GM18520 (cell line): ENCODE measurements around the gene PTX4.
"Not testable (repeated sequence)": the region's sequence is repeated elsewhere in the genome, so short reads cannot be mapped to it uniquely, and the experiment has no call there.

Experiments used
- ATAC-seq: cut with Tn5 transposase; IDR thresholded peaks from one replicate; pipeline ENCODE4 v1.9.1; 2021; ENCODE audit not compliant: unreplicated experiment

PTX4 gene

GRCh38 chr16:1445518-1446203, 43.1 kb downstream of the PTX4 start:
- ATAC-seq: no peak

DNA sequence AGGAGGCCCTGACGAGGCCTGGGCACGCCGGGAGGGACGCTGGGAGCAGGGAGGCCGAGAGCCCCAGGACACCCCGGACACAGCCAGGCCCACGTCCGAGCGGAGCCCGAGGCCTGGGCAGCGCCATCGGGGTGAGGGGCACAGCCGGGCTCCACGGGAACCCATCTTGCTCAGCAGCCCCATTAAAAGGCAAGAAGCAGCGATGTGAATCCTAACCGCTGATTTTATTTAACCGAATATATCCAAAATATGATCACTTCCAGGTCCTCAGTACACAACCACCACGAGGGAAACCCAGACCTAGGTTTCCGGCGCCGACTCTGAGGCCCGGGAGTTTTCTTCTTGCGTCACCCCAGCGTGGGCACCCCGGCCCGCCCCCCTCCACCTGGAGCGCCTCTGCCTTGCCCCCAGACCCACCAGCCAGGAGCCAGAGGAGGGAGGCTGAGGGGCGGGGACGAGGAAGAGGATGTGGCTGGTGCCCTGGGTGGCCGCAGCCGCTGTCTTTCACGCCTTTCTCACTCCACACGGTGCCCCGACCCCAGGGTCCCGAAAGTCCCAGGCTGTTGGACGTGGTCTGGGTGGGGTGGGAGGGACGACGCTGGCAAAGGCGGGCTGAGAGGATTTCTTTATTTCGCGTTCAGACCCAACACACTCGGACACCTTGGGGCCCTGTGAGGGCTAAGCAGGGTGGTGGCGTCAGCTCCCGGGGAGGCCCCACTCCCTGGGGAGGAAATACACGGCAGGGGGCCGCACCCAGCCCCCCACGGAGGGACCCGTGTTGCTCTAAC, 43.8 kb downstream of the PTX4 start:
- ATAC-seq: no peak

DNA sequence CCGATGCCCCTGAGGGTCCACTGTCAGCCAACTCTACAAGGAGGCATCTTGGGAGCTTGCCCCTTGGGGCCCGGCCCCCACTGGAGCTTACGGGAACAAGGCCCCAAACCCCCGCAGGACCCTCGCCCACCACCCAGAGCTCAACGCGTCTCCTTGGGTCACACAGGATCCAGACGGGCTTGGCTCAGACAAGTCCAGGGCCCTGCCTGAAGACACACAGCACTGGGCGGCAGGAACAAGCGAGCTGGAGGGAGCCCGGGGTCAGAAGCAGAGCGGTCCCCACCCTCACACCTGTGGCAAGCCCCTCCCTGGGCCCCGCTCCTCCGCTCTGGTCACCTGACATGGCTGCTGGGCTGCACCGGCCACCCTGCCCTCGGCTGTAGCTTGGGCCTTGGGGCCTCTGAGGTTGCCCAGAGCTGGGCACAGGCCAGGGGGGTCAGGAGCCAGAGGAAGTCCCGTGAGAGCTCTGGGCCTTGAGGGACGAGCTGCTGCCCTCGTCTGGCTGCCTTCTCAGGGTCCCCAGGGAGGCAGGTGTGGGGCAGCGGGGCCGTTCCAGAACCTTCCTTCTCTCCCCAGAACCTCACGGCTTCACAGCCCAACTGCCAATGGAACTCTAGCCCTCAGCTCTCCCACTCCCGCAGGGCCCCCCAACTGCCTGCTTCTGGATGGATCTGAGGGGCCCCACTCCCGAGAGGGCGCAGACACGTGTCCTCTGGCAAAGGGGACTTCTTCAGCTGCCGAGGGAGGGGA, 44.6 kb downstream of the PTX4 start, which contains the start of gene CCDC154:
CCDC154 (minus strand) TSS at position 577 of the 750 bp plus-strand sequence; CDS start at position 343, 234 bp downstream.
- ATAC-seq: no peak

- ATAC-seq: no peak
Measured at GRCh38 chr16:1443403-1443973, 45.3 kb downstream of the PTX4 start.

- ATAC-seq: no peak
Measured at GRCh38 chr16:1442697-1443096, 46.0 kb downstream of the PTX4 start.

GRCh38 chr16:1441391-1441829, 47.3 kb downstream of the PTX4 start:
- ATAC-seq: no peak

DNA sequence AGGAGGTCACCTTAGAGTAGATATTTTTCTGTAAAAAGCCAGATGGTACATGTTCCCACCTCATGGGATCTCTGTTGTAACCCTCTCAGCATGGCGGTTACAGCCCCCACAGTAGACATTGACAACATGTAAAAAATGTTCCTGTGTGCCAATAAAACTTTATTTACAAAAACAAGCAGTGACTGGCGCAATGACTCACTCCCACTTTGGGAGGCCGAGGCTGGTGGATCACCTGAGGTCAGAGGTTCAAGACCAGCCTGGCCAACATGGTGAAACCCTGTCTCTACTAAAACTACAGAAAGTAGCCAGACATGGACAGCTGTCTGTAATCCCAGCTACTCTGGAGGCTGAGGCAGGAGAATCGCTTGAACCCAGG, 49.1 kb downstream of the PTX4 start:
- not testable (repeated sequence) for ATAC-seq

- no peak for ATAC-seq
Measured at GRCh38 chr16:1439058-1439698, 49.6 kb downstream of the PTX4 start.

- ATAC-seq: no peak
Measured at GRCh38 chr16:1438229-1439057, 50.3 kb downstream of the PTX4 start.

DNA sequence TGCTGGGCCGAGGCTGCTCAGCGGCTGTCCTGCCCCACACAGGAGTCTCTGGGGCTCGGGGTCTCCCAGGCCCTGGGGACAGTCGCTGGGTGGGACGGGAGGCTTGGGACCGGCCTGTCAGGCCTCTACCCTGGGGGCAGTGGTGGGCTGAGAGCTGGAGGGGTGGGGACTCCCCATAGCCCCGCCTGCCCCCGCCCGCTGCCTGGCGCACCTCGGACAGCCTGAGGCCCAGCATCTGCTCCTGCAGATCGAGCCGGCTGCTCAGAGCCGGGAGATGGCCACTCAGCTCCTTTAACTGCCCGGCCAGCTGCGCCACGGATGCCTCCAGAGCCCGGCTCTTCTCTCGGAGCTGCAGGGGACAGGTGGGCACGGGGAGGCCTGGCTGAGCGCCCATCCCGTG, 51.1 kb downstream of the PTX4 start:
- ATAC-seq: no peak

DNA sequence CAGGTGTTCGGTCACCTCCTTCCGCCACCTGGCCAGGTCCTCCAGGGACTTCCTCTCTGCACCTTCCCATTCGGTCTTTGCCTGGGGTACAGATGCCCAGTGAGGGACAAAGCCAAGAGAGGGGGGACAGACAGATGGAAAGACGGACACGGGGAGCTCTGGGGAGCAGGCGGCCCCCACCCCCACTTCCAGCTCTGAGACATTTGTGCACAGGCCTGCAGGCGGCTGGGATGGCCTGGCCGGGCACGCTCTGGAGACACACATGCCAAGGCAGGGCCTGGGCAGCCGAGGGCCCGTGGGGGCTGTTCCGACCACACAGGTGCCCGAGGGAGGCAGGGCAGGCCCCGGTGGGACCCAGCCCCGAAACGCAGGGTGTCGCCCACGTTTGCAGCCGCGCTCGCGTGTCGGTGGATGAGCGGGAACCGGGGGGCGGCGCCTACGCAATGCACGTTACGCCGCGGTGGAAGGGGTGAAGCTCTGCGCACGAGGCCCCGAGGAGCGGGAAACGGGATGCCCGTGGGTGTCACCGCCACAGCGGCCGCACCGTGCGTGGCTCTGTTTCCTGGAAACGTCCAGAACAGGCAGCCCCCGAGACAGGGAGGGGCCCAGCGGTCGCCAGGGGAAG, 51.9 kb downstream of the PTX4 start:
- ATAC-seq: no peak

DNA sequence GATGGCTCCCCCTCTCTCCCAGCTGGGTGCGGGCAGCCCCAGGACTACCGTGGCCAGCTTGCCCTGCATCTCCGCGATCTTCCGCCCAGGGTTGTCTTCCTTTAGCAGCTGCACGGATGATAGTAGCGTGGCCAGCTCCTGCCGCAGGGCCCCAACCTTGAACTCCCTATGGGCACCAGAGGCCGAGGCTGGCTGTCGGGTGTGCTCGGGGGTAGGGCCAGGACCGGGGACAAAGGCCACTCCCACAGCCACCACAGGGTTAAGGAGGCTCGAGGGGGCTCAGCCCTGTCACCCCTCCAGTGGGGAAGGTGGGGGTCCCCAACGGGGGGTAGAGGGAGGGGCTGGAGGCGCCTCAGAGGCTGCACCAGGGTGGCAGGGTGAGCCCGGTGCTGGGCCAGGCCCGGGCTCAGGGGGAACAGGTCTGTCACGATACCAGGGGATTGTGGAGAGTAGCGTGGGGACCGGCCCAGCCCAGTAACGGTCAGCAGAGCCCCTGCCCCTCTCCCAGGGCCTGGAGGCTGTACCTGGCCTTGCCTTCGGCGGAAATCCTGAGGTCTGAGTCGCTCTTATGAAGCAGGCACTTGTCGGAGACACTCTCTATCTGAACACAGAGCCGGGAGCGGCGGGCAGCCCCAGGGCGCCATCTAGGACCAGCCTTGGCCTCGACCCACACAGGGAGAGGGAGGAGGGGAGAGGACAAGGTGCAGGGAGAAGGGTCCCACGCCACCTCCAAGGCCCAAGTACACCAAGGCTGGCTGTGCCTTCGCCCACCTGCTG, 52.6 kb downstream of the PTX4 start:
- no peak for ATAC-seq
